OCI-M2 (cell line): ENCODE results near the gene KISS1R.
A peak's percentile ranks its signal among the peaks of the same experiment; 100 is the strongest.
"Not testable (repeated sequence)": the region's sequence is repeated elsewhere in the genome, so short reads cannot be mapped to it uniquely, and the experiment has no call there.

ENCODE experiments used
- DNase-seq: peaks from one replicate; lab custom pipeline; 2025; ENCODE audit not compliant: unreplicated experiment; lab: John Stamatoyannopoulos, UW

Gene KISS1R

DNA sequence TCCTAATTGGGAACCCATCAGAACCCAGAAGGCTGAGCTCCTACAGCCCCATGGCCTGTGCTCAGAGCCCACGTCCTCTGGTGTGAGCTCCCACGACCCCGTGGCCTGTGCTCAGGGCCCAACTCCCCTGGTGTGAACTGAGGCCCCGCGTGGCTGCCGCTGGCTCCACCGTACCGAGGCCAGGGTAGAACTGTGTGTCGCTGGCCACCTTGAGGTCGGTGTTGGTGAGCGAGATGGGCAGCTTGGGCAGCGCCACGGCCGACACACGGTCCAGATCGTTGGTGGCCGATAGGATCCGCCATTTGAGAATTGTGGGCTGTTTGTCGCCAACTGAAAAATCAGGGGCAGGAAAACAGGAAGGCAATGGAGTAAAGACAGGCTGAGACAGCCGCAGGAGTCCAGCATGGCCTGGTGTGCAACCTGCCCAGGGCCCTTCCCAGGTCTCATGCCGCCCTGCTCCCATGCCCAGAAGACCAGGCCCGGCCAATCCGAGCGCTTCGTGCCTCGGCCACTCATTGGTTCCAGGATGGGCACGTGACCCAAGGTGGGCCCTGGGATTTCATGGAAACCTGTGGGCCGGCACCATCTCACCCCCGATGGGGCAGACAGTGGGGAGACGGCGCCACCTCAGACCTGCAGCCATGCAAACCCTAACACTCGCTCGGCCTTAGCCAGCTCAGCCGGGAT, 35.6 kb upstream of the KISS1R start:
- no peak for DNase-seq

DNA sequence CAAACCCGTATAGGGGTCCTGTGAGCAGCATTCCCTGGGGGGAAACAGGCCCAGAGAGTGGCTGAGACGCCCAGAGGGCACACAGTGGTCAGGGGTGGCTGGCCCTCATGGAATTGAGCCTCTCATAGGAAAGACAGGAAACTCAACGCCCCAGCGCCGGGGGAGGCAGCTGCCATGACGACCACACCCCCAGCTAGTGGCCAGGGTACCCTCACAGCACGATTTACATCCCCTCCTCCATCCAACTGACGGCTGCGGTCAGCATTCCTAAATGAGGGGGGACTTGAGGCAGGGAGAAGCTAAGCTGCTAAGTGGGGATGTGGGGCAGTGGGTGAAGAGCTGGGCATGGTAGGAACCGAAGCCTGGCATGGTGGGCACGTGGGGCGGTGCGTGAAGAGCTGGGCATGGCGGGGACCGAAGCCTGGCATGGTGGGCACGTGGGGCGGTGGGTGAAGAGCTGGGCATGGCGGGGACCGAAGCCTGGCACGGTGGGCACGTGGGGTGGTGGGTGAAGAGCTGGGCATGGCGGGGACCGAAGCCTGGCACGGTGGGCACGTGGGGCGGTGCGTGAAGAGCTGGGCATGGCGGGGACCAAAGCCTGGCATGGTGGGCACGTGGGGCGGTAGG, 34.1 kb upstream of the KISS1R start:
- no peak for DNase-seq

DNA sequence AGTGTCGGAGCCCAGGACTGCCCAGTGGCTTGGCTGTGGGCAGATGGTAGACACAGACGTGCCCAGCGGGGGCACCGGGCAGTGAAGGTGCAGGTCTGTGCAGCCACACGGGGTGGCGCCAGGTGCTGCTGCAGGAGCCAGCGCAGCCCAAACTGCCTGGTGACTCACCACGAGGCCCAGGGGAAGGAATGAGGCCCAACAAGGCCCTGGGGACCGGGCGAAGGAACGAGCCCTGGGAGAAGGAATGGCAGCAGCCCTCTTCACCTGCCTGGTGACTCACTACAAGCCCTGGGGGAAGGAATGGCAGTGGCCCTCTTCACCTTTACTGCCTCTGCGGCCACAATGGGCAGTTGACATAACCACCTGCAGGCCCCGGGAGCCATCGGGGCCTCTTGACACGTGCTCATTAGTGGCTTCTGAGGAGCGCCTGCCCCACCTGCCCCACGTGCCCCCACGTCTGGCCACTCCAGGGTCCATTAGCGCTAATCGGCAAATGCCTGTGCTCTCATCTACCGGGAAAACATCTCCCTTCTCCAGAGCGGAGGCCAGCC, 33.4 kb upstream of the KISS1R start:
- DNase-seq = no peak

DNA sequence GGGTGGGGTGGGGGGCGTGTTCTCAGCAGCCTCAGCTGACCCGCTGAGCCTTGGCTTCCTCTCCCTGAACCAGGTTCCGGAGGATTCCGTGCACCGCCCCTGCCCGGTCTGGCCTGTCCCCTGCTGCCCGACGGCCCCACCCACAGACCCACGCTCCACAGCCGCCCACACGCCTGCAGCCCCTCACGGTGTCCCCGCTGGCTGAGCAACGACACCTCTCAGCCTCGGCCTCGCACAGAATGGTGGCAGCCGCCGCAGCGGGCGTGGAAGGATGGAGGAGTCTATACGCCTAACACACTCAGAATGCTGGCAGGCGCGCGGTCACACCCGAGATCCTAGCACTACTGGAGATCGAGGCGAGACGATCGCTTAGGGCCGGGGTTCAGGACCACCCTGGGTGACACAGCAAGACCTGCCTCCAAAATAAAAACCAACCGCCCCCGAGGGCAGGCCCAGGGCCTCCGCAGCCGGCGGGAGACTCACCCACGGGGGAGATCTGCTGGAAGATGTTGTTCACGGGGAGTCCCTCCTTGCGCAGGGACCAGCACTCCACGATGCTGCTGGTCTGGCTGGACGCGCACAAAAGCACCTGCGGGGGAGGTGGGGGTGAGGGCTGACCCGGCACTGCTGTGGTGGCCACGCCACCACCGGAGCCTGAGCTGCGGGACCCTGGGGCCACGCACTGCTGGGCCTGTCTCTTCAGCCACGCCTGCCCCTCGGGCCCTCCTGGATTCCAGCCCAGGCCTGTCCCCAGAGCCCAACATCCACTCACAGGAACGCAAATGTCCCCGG, 32.5 kb upstream of the KISS1R start:
- DNase-seq = no peak

DNA sequence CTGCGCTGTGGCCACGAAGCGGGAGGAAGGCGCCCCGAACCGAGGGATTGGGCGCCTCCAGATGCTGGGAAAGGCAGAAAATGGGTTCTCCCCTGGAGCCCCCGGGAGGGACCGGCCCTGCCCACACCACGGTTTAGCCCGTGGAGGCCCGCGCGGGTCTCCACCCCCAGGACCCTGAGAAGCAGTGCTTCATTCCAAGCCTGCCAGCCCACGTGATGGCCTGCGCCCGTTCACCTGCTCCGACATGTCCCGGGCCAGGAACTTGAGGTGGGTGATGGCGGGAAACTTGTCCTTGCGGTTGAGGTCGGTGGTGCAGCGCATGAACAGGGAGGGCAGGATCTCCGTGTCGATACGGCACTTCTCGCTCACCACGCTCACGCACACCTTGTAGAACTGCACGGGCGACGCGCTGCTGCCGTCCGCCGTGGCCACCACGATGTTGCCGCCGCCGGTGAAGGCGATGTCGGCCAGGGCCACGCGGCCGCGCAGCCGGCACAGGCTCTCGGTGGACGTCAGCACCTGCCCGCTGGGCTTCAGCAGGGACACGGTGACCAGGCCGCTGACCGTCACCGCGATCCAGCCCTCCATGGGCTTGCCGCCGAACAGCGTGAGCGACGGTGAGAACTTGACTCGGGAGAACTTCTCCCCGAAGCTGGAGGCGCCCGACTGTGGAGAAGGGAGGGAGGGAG, 31.5 kb upstream of the KISS1R start:
- DNase-seq = no peak

DNA sequence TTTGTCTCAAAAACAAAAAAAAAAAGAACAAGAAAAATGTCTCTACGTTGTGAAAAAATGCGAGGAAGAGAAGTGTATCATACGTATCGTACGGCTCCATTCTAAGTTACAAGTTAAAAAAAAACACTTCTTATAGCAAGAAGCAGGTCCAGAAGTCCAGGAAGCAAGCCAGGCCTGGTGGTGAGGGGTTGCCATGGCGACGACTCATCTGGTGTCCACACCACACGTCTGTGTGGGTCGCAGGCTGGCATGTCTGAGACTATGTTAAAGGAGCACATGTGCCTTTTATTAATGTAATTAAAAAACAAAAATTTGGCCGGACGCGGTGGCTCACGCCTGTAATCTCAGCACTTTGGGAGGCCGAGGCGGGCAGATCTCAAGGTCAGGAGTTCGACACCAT, 30.1 kb upstream of the KISS1R start:
- no peak for DNase-seq

DNA sequence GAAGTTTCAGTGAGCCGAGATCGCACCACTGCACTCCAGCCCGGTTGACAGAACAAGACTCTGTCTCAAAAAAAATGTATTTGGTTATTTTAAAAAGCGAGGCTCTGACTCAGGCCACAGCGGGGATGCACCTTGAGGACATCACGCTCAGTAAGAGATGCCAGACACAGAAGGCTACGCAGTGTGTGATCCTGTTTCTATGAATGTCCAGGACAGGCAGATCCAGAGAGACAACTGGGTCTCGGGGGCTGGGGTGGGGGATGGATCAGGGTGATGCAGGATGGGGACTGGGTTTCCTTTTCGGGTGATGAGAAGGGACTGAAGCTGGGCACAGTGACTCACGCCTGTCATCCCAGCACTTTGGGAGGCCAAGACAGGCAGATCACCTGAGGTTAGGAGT, 29.5 kb upstream of the KISS1R start:
- DNase-seq = no peak

DNA sequence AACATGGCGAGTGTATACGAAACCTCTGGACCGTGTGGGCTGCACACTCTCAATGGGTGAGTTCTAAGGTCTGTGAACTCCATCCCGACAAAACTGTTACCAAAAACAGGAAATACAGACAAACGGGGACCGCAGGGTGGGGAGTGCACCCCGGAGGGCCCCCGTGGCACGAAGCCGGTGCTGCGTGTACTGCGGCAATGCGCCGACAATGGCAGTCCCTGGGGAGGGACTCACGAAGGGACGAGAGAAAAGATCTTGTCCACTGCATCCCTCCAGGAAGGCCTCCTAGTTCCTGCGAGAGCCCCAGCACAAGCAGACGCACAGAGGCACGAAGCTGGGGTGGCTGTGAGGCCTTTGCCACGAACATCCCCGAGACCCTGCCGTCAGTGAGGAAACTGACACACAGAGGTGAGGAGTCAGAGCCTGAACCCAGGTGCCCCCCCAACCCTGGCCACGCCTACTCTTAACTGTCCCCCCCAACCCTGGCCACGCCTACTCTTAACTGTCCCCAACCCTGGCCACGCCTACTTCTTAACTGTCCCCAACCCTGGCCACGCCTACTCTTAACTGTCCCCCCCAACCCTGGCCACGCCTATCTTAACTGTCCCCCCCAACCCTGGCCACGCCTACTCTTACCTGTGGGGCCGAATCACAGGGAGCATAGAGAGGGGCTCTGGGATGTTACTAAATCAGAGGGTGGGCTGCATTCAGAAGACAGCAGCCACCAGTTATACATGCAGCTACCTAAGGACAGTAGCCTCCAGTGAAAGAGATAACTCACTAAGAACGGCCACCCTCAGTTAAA, 28.4 kb upstream of the KISS1R start:
- no peak for DNase-seq

DNA sequence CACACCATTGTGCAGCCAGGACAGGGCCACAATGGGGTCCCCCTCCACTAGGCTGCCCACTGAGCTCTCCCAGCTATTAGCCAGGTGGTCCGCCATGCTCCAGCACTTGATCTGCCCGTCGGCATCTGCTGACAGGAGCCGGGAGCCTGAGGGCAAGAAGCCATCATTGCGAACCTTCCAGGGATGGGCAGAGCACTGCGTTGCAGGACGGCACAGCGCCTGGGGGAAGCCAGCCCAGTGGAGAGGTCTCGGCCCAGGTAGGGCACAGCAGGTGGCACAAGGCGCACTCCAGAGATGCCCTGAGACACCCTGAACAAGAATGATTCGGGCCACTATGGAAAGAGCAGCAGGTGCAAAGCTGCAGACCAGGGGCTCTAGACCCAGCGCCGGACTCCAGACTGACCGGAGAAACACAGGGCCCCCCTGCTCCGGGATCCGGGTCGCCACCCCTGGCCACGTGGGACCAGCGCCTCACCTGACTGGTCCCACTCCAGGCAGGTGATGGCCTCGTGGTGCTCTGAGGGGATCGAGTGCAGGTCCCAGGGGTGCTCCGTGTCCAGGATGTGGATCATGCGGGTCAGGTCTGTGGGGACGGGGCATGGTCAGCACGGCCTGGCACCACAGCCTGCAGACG, 27.4 kb upstream of the KISS1R start:
- no peak for DNase-seq

DNA sequence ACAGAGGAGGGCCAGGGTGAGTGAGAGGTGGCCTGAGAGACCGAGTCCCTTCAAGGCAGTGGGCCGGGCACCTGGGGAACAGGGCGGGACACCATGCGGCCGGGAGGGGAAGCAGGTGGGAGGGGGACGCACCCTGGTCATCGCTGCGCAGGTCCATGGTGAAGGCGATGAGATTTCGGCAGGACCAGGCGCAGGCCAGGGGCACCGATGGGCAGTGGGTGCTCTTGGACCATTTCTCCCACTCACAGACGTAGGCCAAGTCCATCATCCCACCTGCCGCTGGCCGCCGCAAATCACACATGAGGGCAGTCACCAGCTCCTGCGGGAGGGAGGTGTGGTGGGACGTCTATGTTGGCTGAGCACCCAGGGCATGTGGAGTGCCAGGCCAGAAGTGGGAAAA, 26.3 kb upstream of the KISS1R start:
- DNase-seq = no peak

DNA sequence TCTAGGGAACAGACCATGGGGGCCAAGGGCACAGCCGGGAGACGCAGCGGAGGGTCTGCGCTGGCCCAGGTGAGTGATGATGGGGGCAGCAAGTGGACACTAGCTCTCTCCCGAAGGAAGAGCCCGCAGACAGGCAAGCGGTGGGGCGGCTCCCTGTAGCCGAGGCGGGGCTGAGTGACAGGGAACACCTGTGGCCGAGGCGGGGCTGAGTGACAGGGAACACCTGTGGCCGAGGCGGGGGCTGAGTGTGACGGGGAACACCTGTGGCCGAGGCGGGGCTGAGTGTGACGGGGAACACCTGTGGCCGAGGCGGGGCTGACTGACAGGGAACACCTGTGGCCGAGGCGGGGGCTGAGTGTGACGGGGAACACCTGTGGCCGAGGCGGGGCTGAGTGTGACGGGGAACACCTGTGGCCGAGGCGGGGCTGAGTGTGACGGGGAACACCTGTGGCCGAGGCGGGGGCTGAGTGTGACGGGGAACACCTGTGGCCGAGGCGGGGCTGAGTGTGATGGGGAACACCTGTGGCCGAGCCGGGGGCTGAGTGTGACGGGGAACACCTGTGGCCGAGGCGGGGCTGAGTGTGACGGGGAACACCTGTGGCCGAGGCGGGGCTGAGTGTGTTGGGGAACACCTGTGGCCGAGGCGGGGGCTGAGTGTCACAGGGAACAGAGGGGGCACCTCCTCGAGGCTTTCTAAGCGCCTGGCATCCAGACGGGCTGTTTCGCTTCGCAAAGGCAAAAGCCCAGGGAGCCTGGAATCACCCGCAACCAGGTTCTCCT, 25.5 kb upstream of the KISS1R start:
- not testable (repeated sequence) for DNase-seq

DNA sequence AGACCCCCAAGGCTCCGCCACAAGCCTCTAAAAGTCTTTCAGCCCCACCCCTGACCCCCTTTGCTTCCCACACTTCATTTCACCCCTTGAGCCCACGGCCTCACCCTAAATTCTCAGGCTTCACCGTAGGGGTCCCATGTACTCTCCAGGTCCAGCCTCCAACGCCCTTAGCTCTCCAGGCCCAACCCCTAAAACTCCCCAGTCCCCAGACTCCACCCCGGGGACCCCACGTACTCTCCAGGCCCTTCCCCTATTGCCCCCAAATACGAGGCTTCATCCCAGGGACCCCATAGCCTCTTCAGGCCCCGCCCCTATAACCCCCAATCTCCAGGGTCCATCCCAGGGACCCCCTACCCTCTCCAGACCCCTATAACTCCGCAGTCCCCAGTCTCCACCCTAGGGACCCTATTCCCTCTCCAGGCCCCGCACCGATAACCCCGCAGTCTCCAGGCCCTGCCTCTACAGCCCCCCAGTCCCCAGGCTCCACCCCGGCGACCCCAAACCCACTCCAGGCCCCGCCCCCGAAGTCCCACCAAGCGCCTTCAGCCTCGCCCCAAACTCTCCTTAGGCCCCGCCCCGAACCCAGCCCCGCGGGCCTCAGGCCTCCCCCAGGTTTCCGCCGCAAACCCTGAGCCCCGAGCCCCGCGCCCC, 24.8 kb upstream of the KISS1R start:
- DNase-seq = no peak

DNA sequence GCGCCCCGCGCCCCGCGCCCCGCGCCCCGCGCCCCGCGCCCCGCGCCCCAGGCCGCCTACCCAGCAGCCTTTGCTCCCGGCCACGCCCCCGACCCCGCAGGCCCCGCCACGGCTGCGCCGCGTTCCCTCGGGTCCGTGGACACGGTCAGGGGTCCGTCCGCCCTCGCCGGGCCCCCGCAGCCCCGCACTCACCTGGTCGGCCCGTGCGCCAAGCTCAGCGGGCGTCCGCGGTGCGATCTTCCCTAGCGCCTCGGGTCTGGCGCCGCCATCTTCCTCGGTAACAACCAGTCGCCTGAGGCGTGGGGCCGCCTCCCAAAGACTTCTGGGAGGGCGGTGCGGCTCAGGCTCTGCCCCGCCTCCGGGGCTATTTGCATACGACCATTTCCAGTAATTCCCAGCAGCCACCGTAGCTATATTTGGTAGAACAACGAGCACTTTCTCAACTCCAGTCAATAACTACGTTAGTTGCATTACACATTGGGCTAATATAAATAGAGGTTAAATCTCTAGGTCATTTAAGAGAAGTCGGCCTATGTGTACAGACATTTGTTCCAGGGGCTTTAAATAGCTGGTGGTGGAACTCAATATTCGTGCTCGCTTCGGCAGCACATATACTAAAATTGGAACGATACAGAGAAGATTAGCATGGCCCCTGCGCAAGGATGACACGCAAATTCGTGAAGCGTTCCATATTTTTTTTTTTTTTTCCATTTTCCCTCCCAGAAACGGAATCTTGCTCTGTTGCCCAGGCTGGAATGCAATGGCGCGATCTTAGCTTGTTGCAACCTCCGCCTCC, 24.0 kb upstream of the KISS1R start, which contains the start of the genes MED16 and RNU6-9:
Gene MED16, minus strand, starts transcription at position 294 of the 796 bp plus-strand sequence. CDS start 2,056 bp downstream, outside the sequence.
Gene RNU6-9, plus strand, starts transcription at position 591 of the 796 bp plus-strand sequence.
- peak; percentile 66 for DNase-seq

DNA sequence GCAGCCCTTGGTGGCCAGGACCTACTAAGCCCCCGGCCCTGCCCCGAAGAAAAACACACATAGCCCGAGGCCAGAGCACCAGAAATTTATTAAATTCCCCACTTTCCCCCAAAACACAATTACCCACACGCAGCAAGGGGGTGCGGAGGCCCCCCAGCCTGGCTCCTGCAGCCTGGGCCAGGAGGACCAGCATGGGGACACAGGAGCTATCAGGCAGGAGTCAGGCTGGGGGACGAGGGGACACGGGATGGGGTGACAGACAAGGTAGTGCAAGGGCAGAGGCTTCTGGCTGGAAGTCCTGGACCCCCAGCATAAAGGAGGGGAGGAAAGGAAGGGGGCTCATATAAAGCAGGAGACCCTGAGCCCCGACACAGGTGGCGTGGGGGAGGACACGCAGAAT, 20.7 kb upstream of the KISS1R start:
- no peak for DNase-seq

DNA sequence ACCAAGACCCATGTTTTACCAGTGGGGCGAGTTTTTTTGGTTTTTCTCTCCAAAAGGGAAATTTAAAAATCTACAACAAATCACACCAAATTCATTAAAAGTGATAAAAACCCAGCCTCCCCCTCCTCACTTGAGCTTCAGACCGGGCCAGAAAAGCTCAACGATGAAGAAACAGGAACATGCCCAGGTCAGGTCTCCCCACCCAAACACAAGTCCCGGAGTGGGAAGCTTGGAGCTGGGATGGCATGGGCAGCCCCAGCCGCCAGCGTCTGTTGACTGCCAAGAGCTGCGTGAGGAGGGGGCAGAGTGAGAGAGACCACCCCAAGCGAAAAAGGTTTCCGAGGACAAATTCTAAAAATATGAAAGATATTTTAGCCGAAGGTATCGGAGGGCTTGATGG, 20.1 kb upstream of the KISS1R start:
- DNase-seq = no peak

DNA sequence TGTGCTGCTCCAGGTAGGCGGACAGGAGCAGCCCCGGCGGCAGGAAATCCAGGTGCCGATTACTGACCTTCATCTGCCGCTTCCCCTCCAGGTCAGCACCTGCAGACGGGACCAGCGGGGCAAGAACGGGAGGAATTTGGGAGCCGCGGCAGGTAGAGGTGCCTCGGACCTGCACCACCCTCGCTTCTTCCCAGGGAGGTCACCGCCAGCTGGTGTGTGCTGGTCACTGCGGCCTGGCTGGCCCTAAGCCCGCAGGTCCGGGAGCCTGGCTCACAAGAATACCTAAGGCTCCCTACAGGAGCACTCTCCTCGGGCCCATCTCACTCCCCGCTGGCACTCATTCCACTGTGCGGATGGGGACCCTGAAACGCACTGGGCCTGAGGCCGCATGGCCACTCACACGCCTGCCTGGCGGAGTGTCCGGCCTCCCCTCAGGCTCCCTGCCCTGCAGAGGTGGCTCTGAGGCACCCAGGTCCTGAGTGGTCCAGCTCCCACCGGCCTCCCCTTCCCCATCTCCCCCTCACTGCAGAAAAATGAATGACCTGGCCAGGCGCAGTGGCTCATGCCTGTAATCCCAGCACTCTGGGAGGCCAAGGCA, 19.6 kb upstream of the KISS1R start:
- DNase-seq = no peak

DNA sequence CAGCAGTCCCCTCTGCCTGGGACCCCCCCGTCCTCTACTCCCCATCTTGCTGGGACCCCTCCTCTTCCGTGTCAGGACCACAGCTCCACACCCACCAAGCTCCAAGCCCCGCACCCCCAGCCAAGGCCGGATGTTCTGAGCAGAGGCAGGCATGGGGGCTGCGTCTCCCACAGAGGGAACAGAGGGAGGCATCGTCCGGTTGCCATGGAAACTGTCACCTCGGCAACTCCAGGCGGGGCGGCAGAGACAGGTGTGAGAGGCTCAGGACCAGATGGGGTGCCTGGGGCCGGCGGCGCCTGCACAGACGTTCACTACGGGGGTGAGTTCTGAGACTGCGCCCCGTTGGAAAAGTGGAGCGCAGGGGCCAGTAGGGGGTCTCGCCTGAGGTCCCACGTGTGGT, 18.5 kb upstream of the KISS1R start:
- DNase-seq = no peak
